ENCODE measurements around the gene SPSB3. TPM values are rescaled to one million over a fixed set of nuclear protein-coding genes. Genes with fewer than 3 reads are reported as not detected.
A peak's percentile ranks its signal among the peaks of the same experiment; 100 is the strongest.

Gene SPSB3
- total RNA-seq = 49.6 to 51.4 TPM (median 50.0 TPM) in 3 replicates

DNA sequence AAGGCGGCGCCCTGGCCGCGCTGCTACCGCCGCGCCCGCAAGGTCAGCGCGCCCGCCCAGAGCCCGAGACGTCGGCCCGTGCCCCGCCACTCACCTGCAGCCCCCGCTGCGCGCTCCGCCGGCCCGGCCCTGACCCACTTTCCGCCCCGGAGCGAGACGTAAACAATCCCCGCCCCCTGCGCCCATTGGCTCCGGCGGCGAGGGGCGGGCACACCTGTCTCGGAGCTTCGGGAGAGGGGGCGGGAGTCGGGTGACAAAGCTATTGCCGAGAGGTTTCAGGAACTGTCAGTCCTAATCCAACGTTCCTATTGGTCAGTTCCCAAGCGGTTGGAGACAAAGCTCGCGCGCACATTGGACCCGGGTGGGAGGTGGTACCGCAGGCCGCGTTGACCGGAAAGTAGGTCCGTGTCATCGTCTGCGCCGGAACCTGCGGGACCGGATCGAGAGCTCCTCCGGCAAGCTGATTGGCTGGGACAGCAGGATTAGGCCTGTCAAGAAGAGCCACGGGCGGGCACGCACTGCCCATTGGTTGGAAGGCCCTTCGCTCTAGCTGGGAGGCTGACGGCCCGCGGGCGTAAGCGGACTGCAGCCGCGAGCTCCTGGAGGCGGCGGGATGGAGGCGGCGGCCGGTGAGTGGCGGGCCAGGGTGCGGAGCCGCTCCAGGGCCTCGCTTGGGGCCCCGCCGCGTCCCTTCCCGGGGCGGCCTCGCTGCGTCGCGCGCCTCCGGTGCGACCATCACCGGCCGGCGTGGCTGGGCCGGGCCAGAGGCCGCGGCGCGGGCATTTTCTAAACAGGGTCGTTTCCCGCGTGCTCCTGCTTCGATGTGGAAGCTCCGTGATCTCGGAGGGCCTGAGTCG, at the start of gene SPSB3, which contains the start of gene NUBP2:
SPSB3 (minus strand) TSS at position 164 of the 857 bp plus-strand sequence. CDS start 1,088 bp downstream, outside the sequence.
NUBP2 (plus strand) TSS at position 553 of the 857 bp plus-strand sequence; CDS start at position 614, 61 bp downstream.
- peak; percentile 97 to 100 for DNase-seq (ENCODE audit: low spot score in 2 of 2, unreplicated experiment in 2 of 2)
- TF ChIP-seq, protein P1, sequence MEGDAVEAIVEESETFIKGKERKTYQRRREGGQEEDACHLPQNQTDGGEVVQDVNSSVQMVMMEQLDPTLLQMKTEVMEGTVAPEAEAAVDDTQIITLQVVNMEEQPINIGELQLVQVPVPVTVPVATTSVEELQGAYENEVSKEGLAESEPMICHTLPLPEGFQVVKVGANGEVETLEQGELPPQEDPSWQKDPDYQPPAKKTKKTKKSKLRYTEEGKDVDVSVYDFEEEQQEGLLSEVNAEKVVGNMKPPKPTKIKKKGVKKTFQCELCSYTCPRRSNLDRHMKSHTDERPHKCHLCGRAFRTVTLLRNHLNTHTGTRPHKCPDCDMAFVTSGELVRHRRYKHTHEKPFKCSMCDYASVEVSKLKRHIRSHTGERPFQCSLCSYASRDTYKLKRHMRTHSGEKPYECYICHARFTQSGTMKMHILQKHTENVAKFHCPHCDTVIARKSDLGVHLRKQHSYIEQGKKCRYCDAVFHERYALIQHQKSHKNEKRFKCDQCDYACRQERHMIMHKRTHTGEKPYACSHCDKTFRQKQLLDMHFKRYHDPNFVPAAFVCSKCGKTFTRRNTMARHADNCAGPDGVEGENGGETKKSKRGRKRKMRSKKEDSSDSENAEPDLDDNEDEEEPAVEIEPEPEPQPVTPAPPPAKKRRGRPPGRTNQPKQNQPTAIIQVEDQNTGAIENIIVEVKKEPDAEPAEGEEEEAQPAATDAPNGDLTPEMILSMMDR (IDR thresholded peaks at IDR 0.05; ENCODE audit: unreplicated experiment) = no peak
- Mint-ChIP-seq H3K36me3 (no peaks in the 10 kb centered on the region), H3K4me1 (peaks cover 18% of the 10 kb centered on the region), H3K27ac (peak within 1 kb of the TSS; percentile 94), H3K9me3 (no peaks in the 10 kb centered on the region), H3K4me3 (peak within 1 kb of the TSS; percentile 92), H3K27me3 (ENCODE audit: low read depth) (no peaks in the 10 kb centered on the region)

DNA sequence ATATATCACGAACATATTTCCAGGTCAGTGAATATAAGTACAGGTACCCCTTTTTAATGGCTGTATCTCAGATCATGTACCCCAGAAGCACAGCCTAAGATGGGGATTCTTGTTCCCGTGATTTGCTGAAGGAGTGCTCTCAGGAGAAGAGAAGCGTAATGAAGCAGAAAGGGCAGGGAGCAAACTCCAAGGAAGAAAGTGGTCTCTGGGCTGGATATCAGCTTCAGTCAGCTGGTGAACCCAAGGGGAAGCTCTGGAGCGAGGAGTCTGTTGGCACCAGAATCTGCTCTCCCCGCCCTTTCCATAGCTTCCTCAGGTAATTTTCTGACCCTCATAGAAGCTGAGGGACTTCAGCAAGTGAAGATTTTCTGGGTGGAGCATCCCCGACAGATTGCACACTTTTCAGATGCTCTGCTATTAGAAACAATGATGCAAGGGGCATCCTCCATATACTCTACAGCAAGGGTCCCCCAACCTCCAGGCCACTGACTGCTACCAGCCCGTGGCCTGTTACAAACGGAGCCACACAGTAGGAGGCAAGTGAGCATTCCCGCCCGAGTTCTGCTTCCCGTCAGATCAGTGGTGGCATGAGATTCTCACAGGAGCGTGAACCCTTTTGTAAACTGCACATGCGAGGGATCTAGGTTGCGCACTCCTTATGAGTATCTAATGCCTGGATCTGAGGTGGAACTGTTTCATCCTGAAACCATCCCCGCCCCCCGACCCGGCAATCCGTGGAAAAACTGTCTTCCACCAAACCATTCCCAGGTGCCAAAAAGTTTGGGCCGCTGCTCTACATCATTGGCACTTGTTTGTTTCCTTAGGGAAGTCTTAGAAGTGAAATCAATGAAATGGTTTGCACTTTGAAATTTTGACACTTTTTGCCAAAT, 49.1 kb upstream of the SPSB3 start:
- H3K36me3 Mint-ChIP-seq = peaks cover 4% of the 10 kb centered on the region

DNA sequence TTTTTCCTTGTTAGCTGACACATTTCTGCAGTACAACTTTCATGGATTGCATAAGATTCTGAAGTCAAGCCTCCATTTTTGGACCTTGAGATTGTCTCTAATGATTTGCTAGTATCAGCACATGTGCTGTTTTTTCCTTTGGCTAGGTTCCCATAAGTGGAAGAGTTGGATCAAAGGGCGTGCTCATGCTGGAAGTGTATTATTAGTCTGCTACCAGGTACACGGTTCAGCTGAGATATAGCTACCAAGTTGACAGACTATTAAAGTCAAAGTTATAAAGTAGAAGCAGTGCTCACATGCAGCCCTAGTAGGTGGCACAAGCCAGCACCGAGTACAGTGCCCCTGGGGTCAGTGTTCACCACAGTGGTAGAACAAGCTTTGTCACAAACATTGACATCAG, 47.8 kb upstream of the SPSB3 start:
- Mint-ChIP-seq H3K36me3 (peaks cover 4% of the 10 kb centered on the region), H3K27ac (no peak overlapping the region), H3K27me3 (ENCODE audit: low read depth) (no peaks in the 10 kb centered on the region), H3K4me3 (no peak overlapping the region), H3K4me1 (peaks cover 31% of the 10 kb centered on the region), H3K9me3 (no peaks in the 10 kb centered on the region)
- TF ChIP-seq, protein P1 (IDR thresholded peaks at IDR 0.05; ENCODE audit: unreplicated experiment) = no peak
- DNase-seq (ENCODE audit: low spot score in 2 of 2, unreplicated experiment in 2 of 2) = no peak

More for the DNA sequence above, 49.1 kb upstream of the SPSB3 start:
- H3K27ac Mint-ChIP-seq = no peak overlapping the region
- peaks cover 27% of the 10 kb centered on the region for H3K4me1 Mint-ChIP-seq
- TF ChIP-seq, protein P1 (IDR thresholded peaks at IDR 0.05; ENCODE audit: unreplicated experiment) = no peak
- H3K9me3 Mint-ChIP-seq = no peaks in the 10 kb centered on the region
- no peak overlapping the region for H3K4me3 Mint-ChIP-seq
- DNase-seq (ENCODE audit: low spot score in 2 of 2, unreplicated experiment in 2 of 2) = no peak
- H3K27me3 Mint-ChIP-seq (ENCODE audit: low read depth) = no peaks in the 10 kb centered on the region

DNA sequence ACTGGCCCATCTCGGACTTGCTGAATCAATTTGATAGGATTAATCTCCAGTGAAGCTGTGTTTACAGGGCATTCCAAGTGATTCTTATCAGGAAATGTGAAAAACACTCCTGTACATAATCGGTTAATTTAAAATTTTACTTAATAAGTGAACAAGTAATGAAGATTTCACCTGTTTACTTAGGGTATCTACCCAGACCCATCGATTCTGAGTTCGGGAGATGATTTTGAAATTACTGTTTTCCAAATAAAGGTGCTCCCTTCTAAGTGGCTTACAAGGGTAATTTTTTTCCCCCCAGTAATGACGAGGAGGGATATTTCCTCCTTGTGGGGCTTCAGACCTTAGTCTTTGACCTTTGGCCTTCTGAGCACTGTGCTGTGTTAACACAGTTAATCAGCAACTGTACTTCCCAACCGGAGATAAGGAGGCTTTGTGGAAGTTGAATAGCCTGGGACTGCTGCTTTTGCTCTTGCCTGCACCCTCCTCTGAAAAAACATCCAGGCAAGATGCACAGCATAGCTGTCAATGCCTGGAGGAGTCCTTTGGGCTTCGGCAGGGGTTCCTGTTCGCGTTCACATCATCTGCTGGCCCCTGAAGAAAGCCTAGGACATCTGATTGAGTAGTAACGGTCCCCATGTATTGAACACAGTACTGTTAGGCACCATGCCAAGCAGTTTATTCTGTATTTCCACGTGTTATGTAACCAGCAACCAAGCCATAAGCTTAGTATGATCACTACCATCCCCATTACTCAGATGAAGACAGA, 46.5 kb upstream of the SPSB3 start:
- H3K9me3 Mint-ChIP-seq = no peaks in the 10 kb centered on the region
- no peaks in the 10 kb centered on the region for H3K27me3 Mint-ChIP-seq (ENCODE audit: low read depth)
- TF ChIP-seq, protein P1 (IDR thresholded peaks at IDR 0.05; ENCODE audit: unreplicated experiment) = no peak
- no peak for DNase-seq (ENCODE audit: low spot score in 2 of 2, unreplicated experiment in 2 of 2)
- H3K4me1 Mint-ChIP-seq = peaks cover 28% of the 10 kb centered on the region
- peaks cover 4% of the 10 kb centered on the region for H3K36me3 Mint-ChIP-seq
- H3K27ac Mint-ChIP-seq = peak overlapping the region; percentile 43
- peak overlapping the region; percentile 92 for H3K4me3 Mint-ChIP-seq
